NCI-H526 treated with DMSO at 0.1 percent for 48 hours (cell line): ENCODE data around the gene MAPKAP1.
A peak's percentile ranks its signal among the peaks of the same experiment; 100 is the strongest.

Source experiments
- DNase-seq: peaks from one replicate; lab custom pipeline; 2025; lab: John Stamatoyannopoulos, UW

The MAPKAP1 gene

DNA sequence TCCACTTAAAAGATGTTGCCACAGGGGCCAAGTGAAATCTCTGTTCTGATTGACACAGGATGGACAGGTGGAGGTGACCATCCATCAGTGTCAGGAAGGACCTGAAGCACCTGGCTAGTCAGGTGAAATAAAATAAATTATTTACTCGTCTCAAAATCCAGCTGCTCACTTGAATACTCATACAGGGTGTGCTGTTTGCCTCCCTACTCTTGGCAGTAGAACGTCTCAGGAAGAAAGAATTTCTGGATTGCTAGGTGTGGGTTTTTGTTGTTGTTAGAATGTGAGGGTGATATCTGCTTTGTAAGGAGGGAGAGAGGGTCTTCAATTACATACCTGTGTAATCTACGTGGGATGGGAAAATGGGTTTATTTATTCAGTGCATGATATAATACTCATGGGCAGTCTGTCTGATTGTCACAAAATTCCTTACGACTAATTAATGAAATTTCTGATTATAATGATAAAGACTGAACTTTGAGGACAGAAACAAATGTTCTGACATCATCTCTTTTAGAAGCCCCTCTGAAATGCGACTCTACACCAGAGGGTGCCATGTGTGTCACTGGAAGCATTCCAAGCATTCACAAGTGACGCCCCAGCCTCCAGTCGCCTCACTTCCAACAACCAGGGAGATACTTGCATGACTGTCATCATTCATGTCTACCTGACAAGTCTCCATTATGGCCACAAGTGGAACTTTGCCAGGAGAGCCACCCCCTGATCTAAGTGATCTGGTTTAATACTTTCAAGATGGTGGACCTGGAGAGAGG lies 227.0 kb downstream of the MAPKAP1 start:
- no peak for DNase-seq

DNA sequence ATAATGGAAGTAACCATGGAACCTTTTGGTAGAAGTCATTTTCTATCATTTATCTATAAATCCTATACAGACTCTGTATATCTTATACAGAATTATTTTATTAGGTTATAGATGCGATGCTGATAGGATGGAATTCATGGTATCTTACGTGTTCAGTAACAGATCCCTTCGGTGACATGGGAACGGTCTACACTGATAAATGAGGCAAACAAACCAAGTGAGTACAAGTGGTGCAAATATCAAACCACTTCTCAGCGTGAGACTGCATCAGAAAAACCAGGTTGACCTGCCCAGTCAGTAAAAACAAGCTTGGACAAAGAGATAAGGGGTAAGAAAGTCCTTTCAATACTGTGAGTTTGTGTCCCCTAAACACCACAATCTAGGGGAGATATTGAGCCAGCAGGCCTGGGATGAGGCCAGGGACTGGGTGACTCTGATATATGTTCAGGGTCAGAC lies 229.9 kb downstream of the MAPKAP1 start:
- no peak for DNase-seq

DNA sequence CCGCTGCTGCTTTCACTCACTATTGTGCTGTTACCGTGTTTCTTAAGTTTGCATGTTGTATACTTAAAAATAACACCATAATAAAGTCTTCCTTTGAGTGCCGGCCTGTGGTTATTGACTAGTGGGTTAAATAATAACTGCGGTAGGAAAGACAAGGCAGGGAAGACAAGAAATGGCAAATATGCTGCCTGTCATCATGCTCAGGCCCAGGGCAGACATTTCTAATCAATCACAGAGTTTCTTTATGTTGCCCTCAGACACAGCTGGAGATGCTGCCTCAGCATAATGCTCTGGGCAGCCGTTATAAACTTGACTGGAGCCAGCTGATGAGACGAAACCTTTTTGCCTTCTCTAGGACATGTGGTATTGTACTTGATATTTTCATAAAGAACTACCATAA lies 230.4 kb downstream of the MAPKAP1 start:
- DNase-seq = no peak

DNA sequence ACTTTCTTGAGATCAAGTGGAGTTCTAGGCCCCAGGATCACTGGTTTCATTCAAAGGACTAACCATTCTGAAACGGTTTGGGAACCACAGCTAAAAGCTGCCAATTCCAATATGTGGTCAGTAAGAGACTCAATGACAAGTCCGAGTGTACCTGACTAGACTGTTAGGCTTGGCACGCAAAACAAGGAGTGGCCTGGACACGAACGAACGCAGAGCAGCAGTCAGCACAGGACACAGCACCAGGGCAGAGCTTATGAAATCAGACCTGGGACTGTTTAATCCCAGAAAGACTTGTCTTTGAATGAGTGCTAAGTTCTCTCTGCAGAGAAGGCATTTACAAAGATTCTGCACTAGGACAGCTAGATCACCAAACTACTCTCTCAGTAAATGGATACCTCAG lies 231.6 kb downstream of the MAPKAP1 start:
- DNase-seq = no peak

DNA sequence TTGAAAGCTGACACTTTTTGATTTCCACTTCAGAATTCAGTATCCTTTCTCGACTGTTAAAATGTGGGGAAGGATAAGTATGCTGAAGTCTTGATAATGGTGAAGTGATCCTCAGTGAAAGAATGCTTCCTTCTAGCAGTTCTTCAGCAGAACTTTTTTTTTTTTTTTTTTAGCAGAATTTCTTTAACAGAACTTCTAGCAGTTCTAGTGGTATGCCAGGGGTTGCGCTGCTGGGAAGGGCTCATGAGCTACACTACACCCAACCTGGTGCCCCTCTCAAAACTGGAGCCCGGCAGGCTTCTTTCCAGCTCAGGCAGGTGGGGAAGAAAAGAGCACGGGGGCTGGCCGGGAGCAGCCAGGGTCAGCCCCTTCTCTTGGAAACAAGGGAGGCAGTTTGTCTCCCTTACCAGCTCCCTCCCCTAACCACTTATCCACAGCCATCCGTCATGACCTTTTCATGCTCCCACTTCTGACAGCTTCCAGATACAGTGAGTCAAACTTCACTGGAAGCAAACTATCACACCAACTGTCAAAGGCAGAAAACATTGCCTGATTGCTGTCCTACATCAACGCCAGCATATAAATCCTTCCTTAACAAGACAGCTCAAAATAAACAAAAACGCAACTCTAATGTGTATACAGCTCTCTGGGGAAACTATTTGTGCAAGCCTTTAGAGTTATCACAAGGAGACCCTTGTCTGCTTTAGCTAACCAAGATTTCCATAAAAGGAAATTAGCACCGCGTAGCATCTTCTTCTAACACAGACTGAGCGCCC lies 233.9 kb downstream of the MAPKAP1 start:
- peak; percentile 72 for DNase-seq

DNA sequence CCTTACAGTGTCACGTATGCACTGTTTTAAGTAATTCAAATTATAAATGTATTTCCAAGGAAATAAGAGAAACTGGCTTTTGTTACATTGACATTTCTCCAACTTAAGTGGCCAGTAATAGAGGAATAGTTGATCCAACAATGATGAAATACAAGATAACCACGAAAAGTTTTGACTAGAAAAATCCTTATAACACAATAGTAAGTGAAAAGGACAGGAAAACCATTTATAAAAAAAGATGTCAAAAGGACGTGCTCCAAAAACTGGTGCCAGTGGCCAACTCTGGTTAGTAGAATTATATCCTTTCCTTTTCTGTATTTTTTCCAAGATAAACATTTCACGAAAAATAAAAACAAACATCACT lies 234.5 kb downstream of the MAPKAP1 start:
- DNase-seq = no peak

DNA sequence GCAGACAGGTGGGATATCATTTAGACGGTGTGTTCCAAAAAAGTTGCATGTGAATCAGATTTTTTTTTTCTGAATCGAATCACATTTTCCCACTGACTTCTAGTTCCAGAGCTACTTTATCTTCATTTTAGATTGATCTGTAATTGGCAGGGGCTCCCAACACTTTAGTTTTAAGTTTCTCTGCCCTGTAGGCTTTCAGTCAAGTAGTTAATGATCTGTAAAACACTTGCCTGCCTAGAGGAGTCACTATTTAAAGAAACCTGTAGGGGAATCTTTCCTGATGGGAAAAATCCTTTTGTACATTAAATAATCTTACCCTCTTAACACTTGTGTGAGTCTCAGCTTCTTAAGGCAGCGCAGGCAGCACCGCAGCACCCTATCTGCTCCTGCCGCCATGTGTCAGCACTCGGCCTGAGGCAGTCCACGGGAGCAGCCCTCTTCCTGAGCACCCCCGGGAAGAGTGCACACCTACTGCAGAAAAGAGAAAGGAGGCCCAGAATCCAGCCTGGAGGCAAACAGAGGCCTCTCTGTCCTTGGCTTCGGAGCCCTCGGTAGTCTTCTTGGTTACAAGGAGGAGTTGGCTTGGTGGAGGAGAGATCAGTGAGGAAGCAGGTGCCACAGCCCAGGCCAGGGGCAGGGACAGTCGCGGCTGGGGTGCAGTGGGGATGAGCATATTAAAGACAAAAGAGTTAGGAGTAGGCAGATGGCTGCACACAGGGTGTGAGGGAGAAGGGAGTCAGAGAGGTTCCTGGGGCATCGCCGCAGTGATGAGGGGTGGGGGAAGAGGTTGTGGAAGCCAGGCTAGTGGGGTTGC lies 236.0 kb downstream of the MAPKAP1 start:
- DNase-seq = no peak

DNA sequence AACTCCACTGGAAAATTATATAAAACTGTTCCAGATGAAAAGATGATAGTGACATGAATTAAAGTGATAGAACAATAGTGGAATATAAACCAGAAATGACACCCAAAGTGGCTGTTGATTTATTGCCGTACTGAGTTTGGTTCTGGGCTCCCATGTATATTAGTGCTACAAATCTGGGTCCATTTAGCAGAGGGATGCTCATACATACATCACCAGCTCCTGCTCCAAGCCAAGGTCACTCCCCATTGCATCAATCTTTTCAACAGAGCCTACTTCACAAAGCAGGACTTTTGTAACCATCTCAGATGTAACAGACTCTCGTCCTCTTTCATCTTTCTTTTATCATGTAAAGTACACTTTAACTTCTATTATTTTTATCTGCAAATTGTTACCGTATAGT lies 236.8 kb downstream of the MAPKAP1 start:
- DNase-seq = no peak

DNA sequence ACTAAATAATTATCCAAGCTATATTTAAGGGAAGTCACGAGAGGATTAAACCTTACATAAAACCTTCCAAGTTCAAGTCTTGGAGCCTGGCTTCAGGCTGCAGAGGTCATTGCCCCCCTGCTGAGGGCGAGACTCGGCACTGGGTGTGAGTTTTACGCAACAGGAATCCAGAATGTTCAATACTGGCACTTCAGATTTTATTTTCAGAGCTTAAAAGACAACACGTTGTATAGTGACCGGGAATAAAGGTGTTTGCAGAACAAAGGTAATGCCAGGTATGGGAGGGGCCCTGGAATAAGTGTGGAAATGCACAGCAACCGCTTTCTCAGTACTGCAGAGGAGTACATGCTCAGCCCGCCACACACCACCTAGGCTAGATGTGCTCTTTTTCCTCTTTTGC lies 238.4 kb downstream of the MAPKAP1 start:
- DNase-seq = no peak

DNA sequence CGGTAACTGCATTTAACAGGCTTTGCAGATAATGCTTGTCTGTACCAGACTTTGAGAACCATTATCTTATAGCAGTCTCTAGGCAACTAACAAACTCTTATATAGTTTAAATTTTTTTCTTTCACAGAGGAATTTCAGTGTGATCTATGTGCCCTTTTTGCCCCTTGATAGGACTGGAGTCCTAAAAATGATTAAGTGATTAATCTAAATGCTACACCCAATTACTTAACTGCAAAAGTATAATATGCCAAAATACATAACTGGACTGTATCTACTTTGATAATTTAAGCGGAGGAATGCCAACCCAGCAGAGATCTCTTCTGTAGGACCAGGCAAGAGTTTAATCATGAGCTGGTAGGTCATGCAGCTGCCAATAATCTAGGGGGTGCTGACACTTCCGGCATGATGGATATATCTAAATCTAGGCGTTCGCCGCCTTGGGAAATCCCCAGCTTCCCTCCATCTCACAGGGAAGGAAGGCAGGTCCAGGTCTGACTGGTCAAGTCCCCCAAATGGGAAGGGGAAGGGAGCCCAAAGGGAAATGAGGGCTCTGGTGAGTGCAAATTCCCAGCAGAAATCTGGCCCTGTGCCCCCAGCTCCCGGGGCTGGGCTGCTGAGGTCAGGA lies 239.8 kb downstream of the MAPKAP1 start:
- no peak for DNase-seq

DNA sequence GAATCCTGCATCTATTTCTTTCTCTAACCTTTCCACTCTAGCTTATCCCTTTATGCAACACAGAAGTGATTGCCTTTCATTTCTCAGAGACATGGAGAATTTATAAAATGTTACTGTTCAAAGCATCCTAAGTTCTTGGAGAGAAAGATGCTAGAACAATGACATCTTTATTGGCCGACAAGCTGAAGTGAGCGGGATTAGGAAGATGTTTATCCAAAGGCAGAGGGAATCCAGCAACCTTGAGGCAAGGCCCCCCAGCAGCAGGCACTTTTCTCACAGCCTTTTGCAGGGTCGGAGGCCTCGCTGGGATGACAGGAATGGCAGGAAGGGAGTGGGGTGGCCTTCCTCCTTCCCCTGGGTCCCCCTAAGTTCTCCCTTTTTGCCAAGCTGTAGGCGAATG lies 240.6 kb downstream of the MAPKAP1 start:
- DNase-seq = no peak

DNA sequence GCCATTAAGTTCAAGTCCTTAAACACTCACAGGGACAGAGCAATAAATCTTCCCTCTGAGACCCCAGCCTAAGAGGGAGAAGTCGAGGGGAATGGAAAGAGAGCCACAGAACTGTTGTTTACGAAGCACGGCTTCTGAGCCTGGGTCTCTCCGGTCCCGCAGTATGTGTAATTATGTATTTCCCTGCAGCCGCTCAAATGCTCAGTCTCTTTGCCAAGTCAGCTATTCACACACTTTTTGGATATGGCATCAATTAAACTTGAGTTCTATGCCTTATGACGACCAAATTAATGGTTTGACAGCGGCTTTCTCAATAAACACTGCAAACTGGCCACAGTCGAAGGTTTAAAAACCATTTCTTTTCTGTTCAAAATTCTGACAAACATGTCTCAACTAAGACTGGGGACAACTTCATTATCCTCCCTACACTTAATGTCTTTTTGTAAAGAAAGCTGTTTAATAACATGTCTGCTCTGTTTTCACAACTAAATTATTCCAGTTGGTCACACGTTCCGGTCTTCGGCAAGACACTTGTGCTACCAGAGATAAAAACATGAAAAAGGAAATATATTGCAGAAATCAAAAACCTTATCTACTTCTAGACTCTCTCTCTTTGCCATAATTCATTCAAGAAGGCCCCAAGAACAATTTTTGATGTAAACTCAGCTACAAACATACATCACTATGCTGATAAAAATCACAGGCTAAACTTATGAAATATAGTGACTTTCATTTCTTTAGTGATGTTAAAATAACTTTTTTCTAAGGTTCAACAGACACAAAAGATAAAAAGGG lies 242.2 kb downstream of the MAPKAP1 start:
- no peak for DNase-seq

DNA sequence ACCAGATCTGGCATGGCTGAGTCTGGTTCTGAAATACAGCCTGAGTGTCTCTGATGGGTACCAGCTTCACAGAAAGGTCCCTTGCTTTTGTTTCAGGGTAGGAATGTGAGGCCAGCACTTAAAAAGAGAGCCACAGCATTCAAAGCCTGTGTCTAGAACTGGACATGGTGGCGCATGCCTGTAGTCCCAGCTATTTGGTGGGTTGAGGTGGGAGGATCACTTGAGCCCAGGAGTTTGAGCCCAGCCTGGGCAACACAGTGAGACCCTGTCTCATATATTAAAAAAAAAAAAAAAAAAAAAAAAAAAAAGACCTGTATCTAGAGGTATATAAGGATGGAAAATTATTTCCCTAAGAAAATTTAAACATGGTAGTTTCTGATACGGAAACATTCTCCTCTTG lies 243.1 kb downstream of the MAPKAP1 start:
- DNase-seq = no peak

DNA sequence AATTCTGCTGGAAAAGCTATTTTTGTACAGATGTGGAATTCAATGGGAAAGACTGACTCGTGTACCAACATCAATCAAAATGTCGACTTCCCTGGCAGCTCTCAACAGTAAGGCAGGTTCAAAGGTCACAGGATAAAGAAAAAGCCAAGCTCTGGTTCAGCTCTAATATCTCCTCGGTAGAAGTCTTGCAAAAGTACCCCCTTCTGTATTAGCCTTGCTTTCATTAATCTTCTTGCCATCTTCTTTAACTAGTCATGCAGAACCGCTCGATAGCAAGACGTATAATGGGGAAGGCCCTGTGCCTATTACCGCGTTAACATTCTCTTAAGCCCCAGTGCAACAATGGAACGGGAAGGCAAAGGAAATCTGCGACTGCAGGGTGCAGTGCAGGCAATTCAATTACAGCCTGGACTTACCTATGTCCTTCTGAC lies 244.1 kb downstream of the MAPKAP1 start:
- DNase-seq = no peak

DNA sequence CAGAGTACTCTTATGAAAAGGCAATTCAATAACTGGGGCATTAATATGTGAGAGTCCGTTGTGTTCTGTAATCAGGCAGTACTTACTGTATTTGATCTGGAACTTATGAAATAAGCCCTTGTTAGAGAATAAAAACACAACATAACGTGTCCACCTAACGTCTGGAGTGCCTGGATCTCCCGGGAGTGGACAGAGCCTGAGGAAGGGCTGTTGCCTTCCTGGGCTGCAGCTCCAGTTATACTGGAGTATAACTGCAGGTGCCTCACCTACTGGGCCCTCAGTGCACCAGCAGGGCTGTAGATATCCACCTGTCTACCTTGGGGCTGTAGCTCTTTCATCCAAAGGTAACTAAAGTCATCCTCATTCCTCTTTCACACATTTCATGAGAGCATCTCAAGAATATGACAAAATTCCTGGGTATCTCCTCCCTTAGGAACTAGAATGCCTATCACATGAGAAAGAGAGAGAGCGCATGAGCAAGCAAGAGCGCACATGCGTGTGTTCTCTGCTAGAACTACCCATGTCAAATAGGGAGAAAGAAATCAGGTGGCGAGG lies 245.3 kb downstream of the MAPKAP1 start:
- no peak for DNase-seq

DNA sequence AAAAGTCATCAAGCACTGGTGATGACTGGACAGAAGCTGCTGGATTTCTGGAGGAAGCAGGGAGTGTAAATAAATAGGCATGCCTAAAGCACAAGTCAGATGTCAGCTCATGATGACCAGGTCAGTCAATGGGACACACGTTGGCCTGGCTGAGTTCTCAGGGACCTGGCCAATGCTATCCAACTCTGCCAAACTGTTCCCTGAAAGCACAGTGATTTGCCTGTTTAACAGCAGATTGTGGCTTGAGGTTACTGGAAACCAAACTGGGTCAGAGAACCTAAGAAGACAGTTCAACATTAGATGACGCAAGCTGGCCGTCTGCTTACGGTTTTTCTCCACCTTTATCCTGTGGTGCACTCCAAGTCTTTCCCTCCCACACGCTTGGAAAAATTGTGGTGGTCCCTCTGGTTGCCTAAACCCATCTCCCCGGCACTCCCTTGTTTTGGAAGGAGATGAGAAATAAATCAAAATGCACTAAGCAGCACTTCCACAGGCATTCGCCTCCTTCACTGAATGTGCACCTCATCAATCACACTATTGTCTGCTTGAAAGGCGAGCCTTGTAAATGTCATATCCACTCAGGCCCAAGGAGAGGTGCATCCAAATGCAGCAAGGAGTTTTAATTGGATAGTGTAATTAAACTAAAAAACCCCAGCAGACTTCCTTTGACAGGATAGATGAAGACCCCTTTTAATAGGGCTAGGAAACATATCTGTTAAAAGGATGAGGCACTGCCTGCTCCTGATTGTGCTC lies 245.9 kb downstream of the MAPKAP1 start:
- DNase-seq = no peak

DNA sequence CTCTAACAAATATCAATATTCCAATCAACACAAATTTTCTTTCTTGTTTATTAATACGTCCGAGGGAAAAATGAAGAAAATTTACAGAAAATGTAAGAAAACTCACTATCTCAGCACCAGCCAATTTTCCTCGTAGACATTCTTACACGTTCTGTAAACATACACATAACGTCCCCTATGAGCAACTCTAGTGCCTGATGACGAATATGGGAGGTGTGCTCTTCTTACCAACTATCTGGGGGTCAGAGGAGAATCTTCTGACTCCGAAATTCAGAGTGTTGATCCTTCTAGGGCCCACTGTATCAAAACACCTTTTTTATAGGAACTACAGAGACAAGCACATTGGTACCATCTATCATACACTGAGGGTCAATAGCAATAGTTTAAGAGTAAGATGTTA lies 246.7 kb downstream of the MAPKAP1 start:
- no peak for DNase-seq

DNA sequence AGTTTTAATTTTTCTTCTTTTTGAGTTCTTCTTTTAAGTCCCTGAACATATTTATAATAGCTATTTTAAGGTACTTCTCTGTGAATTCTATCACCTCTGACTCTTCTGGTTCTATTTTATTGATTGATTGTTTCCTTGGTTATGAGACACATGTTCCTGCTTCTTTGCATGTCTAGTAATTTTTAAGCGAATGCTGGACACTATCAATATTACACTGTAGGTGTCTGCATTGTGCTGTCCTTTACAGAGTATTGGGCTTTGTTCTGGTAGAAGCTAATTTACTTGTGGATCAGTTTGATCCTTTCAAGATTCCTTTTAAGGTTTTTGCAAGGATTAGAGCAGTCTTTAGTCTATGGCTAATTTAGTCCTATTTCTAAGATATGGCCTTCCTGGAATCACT lies 249.7 kb downstream of the MAPKAP1 start:
- no peak for DNase-seq

DNA sequence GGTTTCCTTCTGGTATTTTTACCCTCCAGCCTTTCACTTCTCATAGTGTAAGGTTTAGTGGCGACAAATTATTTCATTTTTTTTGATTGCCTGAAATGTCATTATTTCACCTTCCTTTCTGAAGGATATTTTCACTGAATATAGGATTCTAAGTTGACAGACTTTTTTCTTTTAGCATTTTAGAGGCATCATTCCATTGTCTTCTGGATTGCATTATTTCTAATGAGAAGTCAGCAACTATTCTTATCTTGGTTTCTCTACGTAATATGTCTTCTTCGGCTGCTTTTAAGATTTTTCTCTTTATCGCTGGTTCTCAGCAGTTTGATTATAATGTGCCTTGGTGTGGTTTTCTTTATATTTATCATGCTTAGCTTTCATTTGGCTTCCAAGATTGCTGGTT lies 251.1 kb downstream of the MAPKAP1 start:
- no peak for DNase-seq

DNA sequence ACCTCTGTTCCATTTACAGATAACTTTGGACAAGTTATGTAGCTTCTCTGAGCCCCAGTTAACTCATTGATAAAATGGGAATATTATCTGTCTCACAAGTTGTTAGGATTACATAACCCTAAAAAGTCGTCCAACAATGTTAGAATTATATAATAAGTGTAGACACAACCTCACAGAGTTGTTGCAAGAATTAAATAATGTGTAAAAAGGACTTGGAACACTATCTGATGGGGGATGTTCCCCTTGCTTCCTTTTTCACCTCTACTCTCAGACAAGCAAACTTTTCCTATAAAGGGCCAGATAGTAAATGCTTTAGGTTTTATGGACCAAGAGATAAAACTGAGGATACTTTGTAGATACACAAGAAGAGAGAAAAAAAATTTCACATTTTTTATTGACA lies 251.9 kb downstream of the MAPKAP1 start:
- DNase-seq = no peak
